Left forelimb (tissue), 1 donor: ENCODE measurements around the gene MORN1.
A peak's percentile ranks its signal among the peaks of the same experiment; 100 is the strongest.

Experiments
- DNase-seq: peaks from one replicate; pipeline ENCODE4 v3.0.0-alpha.2; 2018; ENCODE audit warnings: low spot score

The MORN1 gene

GRCh38 chr1:2386636-2387611, 4.4 kb downstream of the MORN1 start:
- no peak for DNase-seq

GRCh38 chr1:2385606-2386280, 5.6 kb downstream of the MORN1 start:
- no peak for DNase-seq

GRCh38 chr1:2384941-2385481, 6.3 kb downstream of the MORN1 start:
- no peak for DNase-seq

- no peak for DNase-seq
Measured at GRCh38 chr1:2384130-2384860, 7.1 kb downstream of the MORN1 start.

GRCh38 chr1:2383576-2383975, 7.8 kb downstream of the MORN1 start:
- no peak for DNase-seq

GRCh38 chr1:2382621-2383361, 8.6 kb downstream of the MORN1 start:
- DNase-seq, result no peak

- DNase-seq, result peak; percentile 91
Measured at GRCh38 chr1:2381741-2382620, 9.4 kb downstream of the MORN1 start.

GRCh38 chr1:2380816-2381591, 10.3 kb downstream of the MORN1 start:
- DNase-seq, result no peak

- DNase-seq, result no peak
Measured at GRCh38 chr1:2379733-2380404, 11.5 kb downstream of the MORN1 start.

GRCh38 chr1:2378956-2379732, 12.2 kb downstream of the MORN1 start:
- DNase-seq, result no peak

GRCh38 chr1:2378441-2378851, 12.9 kb downstream of the MORN1 start:
- no peak for DNase-seq

GRCh38 chr1:2377751-2378440, 13.5 kb downstream of the MORN1 start:
- no peak for DNase-seq

GRCh38 chr1:2376931-2377672, 14.3 kb downstream of the MORN1 start:
- no peak for DNase-seq

- DNase-seq, result peak; percentile 61
Measured at GRCh38 chr1:2376261-2376741, 15.1 kb downstream of the MORN1 start.

GRCh38 chr1:2375923-2376260, 15.5 kb downstream of the MORN1 start:
- DNase-seq, result no peak

- DNase-seq, result peak; percentile 58
Measured at GRCh38 chr1:2375246-2375922, 16.0 kb downstream of the MORN1 start.
